Measurements from ENCODE around the gene KRT85.

Gene KRT85

DNA sequence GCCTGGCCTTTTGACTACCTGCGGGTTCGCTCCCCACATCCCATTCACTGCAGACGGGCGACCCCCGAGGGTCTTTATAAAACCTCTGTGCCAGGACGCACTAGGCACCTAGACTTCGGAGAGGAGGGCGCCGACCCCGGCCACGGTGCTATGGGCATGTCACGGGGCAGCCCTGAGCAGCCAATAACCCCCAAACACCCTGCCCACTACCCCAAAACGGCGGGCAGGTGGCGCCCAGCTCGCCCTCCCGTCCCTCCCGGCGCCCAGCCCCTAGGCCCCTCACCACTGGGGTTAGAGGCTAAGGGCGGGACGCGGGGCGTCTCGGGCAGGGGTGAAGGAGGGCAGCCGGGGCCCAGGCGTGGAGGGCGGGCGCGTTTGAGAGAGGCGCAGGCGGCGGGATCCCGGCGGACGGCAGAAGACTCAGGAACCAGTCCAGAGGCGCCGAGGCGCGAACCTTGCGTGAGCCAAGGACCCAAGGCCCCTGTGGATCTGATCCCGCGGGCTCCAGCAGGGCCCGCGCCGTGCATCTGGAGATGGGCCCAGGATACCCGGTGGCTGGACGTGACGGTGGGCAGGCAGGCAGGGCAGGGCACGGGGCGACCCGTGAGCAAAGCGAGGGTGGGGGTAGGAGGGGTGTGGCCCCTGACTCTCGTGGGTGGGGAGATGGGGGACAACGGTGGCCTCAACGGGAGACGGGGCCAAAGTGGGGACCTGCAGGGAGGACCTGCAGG, 11.1 kb downstream of the KRT85 start:
- no peak for TF ChIP-seq CTCF (IDR thresholded peaks at IDR 0.05)
- Histone ChIP-seq H3K4me3 (no peak overlapping the region), H3K27ac (no peak overlapping the region)
- no peak for DNase-seq (ENCODE audit: low spot score)

- no peak for TF ChIP-seq CTCF (IDR thresholded peaks at IDR 0.05)
- DNase-seq (ENCODE audit: low spot score), result no peak
- H3K27ac ChIP-seq, result no peak overlapping the region
- no peak overlapping the region for H3K4me3 ChIP-seq
Measured at GRCh38 chr12:52355176-52355575, 12.1 kb downstream of the KRT85 start.

- no peak overlapping the region for H3K4me3 ChIP-seq
- no peak overlapping the region for H3K27ac ChIP-seq
- DNase-seq (ENCODE audit: low spot score), result no peak
- no peak for TF ChIP-seq CTCF (IDR thresholded peaks at IDR 0.05)
Measured at GRCh38 chr12:52354200-52354599, 13.1 kb downstream of the KRT85 start.

DNA sequence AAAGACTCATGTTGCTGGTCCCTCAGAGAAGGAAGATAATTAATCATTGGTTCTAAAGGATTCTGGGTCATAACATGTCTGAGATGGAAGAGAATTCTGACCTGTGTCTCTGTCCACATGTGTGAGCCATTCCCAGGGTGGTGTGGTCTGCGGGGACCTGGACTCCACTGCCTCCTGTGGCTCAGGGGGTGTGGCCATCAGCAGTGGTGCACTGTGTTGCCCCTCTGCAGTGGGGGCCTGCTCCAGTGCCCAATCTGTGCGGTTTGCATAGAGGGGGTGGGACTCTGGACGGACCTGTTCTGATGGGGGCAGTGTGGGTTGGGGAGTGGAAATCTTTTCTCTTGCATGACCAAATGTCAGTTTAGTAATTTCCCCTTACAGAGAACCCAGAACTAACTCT, 13.5 kb downstream of the KRT85 start:
- H3K27ac ChIP-seq, result no peak overlapping the region
- no peak for TF ChIP-seq CTCF (IDR thresholded peaks at IDR 0.05)
- H3K4me3 ChIP-seq, result no peak overlapping the region
- no peak for DNase-seq (ENCODE audit: low spot score)

DNA sequence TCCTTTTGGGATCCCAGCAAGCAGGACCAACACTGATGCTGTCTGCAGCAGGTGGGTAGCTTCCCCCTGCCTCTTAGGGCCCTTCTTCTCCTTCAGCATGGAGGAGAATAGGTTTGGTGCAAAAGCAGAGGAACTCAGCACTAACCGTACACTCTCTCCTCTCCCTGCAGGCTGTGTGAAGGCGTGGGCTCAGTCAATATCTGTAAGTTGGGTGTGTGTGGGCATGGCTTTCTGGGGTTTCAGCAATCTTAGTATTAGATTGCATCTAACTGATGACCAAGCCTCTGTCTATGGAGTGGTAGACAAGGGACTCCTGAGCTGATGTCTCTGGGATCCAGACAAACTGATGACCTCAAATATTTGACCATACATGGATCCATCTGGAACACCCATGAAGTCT, 14.3 kb downstream of the KRT85 start:
- no peak overlapping the region for H3K27ac ChIP-seq
- no peak for DNase-seq (ENCODE audit: low spot score)
- no peak for TF ChIP-seq CTCF (IDR thresholded peaks at IDR 0.05)
- H3K4me3 ChIP-seq, result no peak overlapping the region

- Histone ChIP-seq H3K4me3 (no peak overlapping the region), H3K27ac (peak overlapping the region; percentile 12 to 41)
- no peak for TF ChIP-seq CTCF (IDR thresholded peaks at IDR 0.05)
- no peak for DNase-seq (ENCODE audit: low spot score)
Measured at GRCh38 chr12:52351196-52352059, 15.9 kb downstream of the KRT85 start.
